GM19455 (cell line): ENCODE results near the gene NUDT9.
"Not testable (repeated sequence)": the region's sequence is repeated elsewhere in the genome, so short reads cannot be mapped to it uniquely, and the experiment has no call there.

ENCODE experiments used
- ATAC-seq: cut with Tn5 transposase; IDR thresholded peaks from one replicate; pipeline ENCODE4 v1.9.1; 2021; ENCODE audit not compliant: unreplicated experiment

NUDT9 gene

GRCh38 chr4:87406902-87407301 is 15.5 kb upstream of the NUDT9 start:
- ATAC-seq = not testable (repeated sequence)

- ATAC-seq = no peak
Measured at GRCh38 chr4:87409420-87409939, 12.9 kb upstream of the NUDT9 start.

GRCh38 chr4:87410157-87410556 is 12.2 kb upstream of the NUDT9 start:
- no peak for ATAC-seq

- no peak for ATAC-seq
Measured at GRCh38 chr4:87410679-87411078, 11.7 kb upstream of the NUDT9 start.

- no peak for ATAC-seq
Measured at GRCh38 chr4:87414816-87415215, 7.6 kb upstream of the NUDT9 start.

- ATAC-seq = no peak
Measured at GRCh38 chr4:87416965-87417364, 5.4 kb upstream of the NUDT9 start.

GRCh38 chr4:87418410-87418809 is 4.0 kb upstream of the NUDT9 start:
- ATAC-seq = not testable (repeated sequence)

GRCh38 chr4:87419578-87420249 is 2.7 kb upstream of the NUDT9 start:
- ATAC-seq = no peak

- ATAC-seq = no peak
Measured at GRCh38 chr4:87420276-87420830, 2.0 kb upstream of the NUDT9 start.

- no peak for ATAC-seq
Measured at GRCh38 chr4:87423317-87424098, 1.1 kb downstream of the NUDT9 start.

GRCh38 chr4:87424099-87424543 is 1.7 kb downstream of the NUDT9 start:
- not testable (repeated sequence) for ATAC-seq

- ATAC-seq = no peak
Measured at GRCh38 chr4:87425711-87426110, 3.3 kb downstream of the NUDT9 start.

GRCh38 chr4:87426865-87427517 is 4.6 kb downstream of the NUDT9 start:
- ATAC-seq = no peak

- no peak for ATAC-seq
Measured at GRCh38 chr4:87427518-87427868, 5.1 kb downstream of the NUDT9 start.

- ATAC-seq = no peak
Measured at GRCh38 chr4:87428979-87429378, 6.6 kb downstream of the NUDT9 start.

- ATAC-seq = no peak
Measured at GRCh38 chr4:87430038-87430437, 7.7 kb downstream of the NUDT9 start.

- no peak for ATAC-seq
Measured at GRCh38 chr4:87433342-87433741, 11.0 kb downstream of the NUDT9 start.

GRCh38 chr4:87442889-87443288 is 20.5 kb downstream of the NUDT9 start:
- no peak for ATAC-seq

GRCh38 chr4:87444741-87445140 is 22.4 kb downstream of the NUDT9 start:
- no peak for ATAC-seq

GRCh38 chr4:87445964-87446363 is 23.6 kb downstream of the NUDT9 start:
- no peak for ATAC-seq

GRCh38 chr4:87446375-87446774 is 24.0 kb downstream of the NUDT9 start:
- ATAC-seq = not testable (repeated sequence)
